Astrocyte of the spinal cord (primary cell): ENCODE data around the gene TYROBP.
A peak's percentile ranks its signal among the peaks of the same experiment; 100 is the strongest.

Experiments
- DNase-seq: peaks from one replicate; pipeline ENCODE4 v3.0.0; 2011; ENCODE audit warnings: low read depth, low spot score
- H3K4me3 ChIP-seq: 2 replicates; pipeline ENCODE4 v1.5.1; 2011; ENCODE audit warnings: low read depth, mild to moderate bottlenecking, low read length, moderate library complexity
- CTCF ChIP-seq: IDR thresholded peaks from 2 replicates; pipeline ENCODE4 v1.5.1; 2012; ENCODE audit warnings: low read depth, mild to moderate bottlenecking, low read length, inconsistent platforms
- in situ Hi-C: cut with HindIII; loops from 2 replicates; pipeline ENCODE4 v1.10.0; 2017; ENCODE audit warnings: low sequenced_read_pairs

Gene TYROBP

GRCh38 chr19:35931874-35932202 is 23.7 kb upstream of the TYROBP start:
- no peak for TF ChIP-seq CTCF
- H3K4me3 ChIP-seq: no peak overlapping the region
- DNase-seq: no peak
- in situ Hi-C loops: no loop called here

- TF ChIP-seq CTCF: peak; percentile 91
- peak overlapping the region; percentile 24 for H3K4me3 ChIP-seq
- peak; percentile 100 for DNase-seq
- in situ Hi-C loops: no loop called here
Measured at GRCh38 chr19:35931161-35931873, 23.2 kb upstream of the TYROBP start.

- TF ChIP-seq CTCF: no peak
- H3K4me3 ChIP-seq: no peak overlapping the region
- in situ Hi-C loops: no loop called here
- no peak for DNase-seq
Measured at GRCh38 chr19:35929876-35930275, 21.8 kb upstream of the TYROBP start.

GRCh38 chr19:35928507-35928906 is 20.4 kb upstream of the TYROBP start:
- no peak for DNase-seq
- in situ Hi-C loops: no loop called here
- no peak overlapping the region for H3K4me3 ChIP-seq
- no peak for TF ChIP-seq CTCF

- no peak for DNase-seq
- in situ Hi-C loops: no loop called here
- TF ChIP-seq CTCF: no peak
- H3K4me3 ChIP-seq: no peak overlapping the region
Measured at GRCh38 chr19:35925501-35925900, 17.4 kb upstream of the TYROBP start.

- no peak overlapping the region for H3K4me3 ChIP-seq
- in situ Hi-C loops: no loop called here
- no peak for DNase-seq
- TF ChIP-seq CTCF: no peak
Measured at GRCh38 chr19:35921012-35921411, 12.9 kb upstream of the TYROBP start.
